Measurements from ENCODE around the gene TGFB2.

DNA sequence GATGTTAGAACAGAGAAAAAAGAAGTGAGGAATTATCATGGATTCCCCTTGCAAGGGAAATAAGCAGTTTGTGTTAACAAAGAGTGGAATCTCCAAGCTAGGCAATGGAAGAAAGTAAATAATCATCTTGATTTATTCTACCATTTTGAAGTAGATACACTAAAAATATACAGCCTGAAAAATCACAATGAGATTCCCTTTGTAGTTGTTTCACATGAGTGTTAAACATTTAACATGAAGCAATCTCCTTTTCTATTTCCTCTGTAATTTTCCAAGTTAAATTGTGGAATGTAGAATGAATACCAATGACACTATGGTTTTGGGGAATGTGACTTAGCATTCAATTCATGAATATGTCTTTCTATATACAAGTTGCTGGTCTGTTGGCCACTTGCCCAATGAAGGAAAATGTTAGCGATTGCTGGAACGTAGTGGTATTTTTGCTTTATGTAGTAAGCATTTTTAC lies 5.7 kb downstream of the TGFB2 start:
- TF ChIP-seq, protein P1, sequence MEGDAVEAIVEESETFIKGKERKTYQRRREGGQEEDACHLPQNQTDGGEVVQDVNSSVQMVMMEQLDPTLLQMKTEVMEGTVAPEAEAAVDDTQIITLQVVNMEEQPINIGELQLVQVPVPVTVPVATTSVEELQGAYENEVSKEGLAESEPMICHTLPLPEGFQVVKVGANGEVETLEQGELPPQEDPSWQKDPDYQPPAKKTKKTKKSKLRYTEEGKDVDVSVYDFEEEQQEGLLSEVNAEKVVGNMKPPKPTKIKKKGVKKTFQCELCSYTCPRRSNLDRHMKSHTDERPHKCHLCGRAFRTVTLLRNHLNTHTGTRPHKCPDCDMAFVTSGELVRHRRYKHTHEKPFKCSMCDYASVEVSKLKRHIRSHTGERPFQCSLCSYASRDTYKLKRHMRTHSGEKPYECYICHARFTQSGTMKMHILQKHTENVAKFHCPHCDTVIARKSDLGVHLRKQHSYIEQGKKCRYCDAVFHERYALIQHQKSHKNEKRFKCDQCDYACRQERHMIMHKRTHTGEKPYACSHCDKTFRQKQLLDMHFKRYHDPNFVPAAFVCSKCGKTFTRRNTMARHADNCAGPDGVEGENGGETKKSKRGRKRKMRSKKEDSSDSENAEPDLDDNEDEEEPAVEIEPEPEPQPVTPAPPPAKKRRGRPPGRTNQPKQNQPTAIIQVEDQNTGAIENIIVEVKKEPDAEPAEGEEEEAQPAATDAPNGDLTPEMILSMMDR (conservative IDR thresholded peaks at IDR 0.05) = no peak
- no peak for TF ChIP-seq ZFX (IDR thresholded peaks at IDR 0.05)
